Spleen (tissue), 7 donors: ENCODE measurements around the gene PTPN6.

Experiments
- CTCF ChIP-seq, 11 experiments: fragments of 200-600 bp in 7 of 11; fragments of 450-650 bp in 4 of 11; sonication (generic) in 4 of 11; IDR thresholded peaks in 8 of 11; conservative IDR thresholded peaks in 3 of 11; 1 replicate in 7 of 11; 2 replicates in 4 of 11; pipeline versions ENCODE4 v1.4.0 to v1.8.0; 2016 to 2021; ENCODE audit warnings: antibody characterized with exemption in 11 of 11, inconsistent platforms in 4 of 11, mild to moderate bottlenecking in 1 of 11
- POLR2A ChIP-seq, 3 donors: fragments of 450-650 bp; IDR thresholded peaks; one replicate each; pipeline ENCODE4 v1.5.1; 2017; ENCODE audit warnings: antibody characterized with exemption in 3 of 3, mild to moderate bottlenecking in 1 of 3
- donor health status: DM: no; HTN: no; CAD: no; lungs with moderate emphysema.
- donor health status: DM: no; HTN: no; CAD: no.
- donor health status: DM: no; HTN: no; CAD: no.

GRCh38 chr12:6909421-6910145 lies 41.6 kb upstream of the PTPN6 start:
- no peak for TF ChIP-seq CTCF (IDR thresholded peaks at IDR 0.05 in 8 of 11, conservative IDR thresholded peaks at IDR 0.05 in 3 of 11)
- TF ChIP-seq POLR2A (IDR thresholded peaks at IDR 0.05) = no peak
